Measurements from ENCODE around the gene LEP. TPM values are rescaled to one million over a fixed set of nuclear protein-coding genes. Genes with fewer than 3 reads are reported as not detected.

The LEP gene
- total RNA-seq, 1 experiment from 2014 or later: not detected

GRCh38 chr7:128200376-128200775 is 40.7 kb upstream of the LEP start:
- peaks cover 21% of the 10 kb centered on the region for H3K9me3 Mint-ChIP-seq
- peaks cover 80% of the 10 kb centered on the region for H3K27me3 Mint-ChIP-seq (ENCODE audit: low read depth)
- peaks cover 4% of the 10 kb centered on the region for H3K36me3 Mint-ChIP-seq
- ChIA-PET POLR2A (interaction anchor here (0.6 kb wide), 1 partner anchor 65 kb away, joined by 3 read pairs; no protein-coding TSS in a partner anchor), CTCF (interaction anchor here (0.8 to 1.5 kb wide), 6 partner anchors 9 to 181 kb away, joined by 3 to 12 read pairs (median 3); no protein-coding TSS in a partner anchor)
- H3K4me3 Mint-ChIP-seq: peak overlapping the region; percentile 71
- peaks cover 22% of the 10 kb centered on the region for H3K4me1 Mint-ChIP-seq
- TF ChIP-seq ZNF671 (CRISPR knock-in tag; IDR thresholded peaks at IDR 0.05) (no peak), ELF4 (CRISPR knock-in tag; IDR thresholded peaks at IDR 0.05; ENCODE audit: low read depth) (no peak), CREM (CRISPR knock-in tag; IDR thresholded peaks at IDR 0.05) (no peak), CTCF (IDR thresholded peaks at IDR 0.05) (no peak), ATF1 (CRISPR knock-in tag; IDR thresholded peaks at IDR 0.05) (no peak), JAZF1 (CRISPR knock-in tag; IDR thresholded peaks at IDR 0.05) (no peak), ATF6 (CRISPR knock-in tag; IDR thresholded peaks at IDR 0.05) (no peak), GTF2I (CRISPR knock-in tag; conservative IDR thresholded peaks at IDR 0.05) (no peak), ZNF219 (CRISPR knock-in tag; IDR thresholded peaks at IDR 0.05; ENCODE audit: borderline replicate concordance) (no peak), ZBTB43 (CRISPR knock-in tag; IDR thresholded peaks at IDR 0.05) (no peak), OVOL2 (CRISPR knock-in tag; IDR thresholded peaks at IDR 0.05; ENCODE audit: borderline replicate concordance) (no peak), ERG (CRISPR knock-in tag; IDR thresholded peaks at IDR 0.05) (no peak), CREB1 (CRISPR knock-in tag; IDR thresholded peaks at IDR 0.05) (no peak), ZSCAN18 (CRISPR knock-in tag; IDR thresholded peaks at IDR 0.05) (no peak), USF1 (CRISPR knock-in tag; IDR thresholded peaks at IDR 0.05) (no peak), CDX4 (CRISPR knock-in tag; IDR thresholded peaks at IDR 0.05; ENCODE audit: borderline replicate concordance) (no peak)
- DNase-seq (ENCODE audit: low spot score) (no peak), ATAC-seq (no peak)
- no peak overlapping the region for H3K27ac Mint-ChIP-seq

Measured in WTC11 (cell line).